Measurements from ENCODE around the gene MAP2K7.
"Not testable (repeated sequence)": the region's sequence is repeated elsewhere in the genome, so short reads cannot be mapped to it uniquely, and the experiment has no call there.

MAP2K7 gene

DNA sequence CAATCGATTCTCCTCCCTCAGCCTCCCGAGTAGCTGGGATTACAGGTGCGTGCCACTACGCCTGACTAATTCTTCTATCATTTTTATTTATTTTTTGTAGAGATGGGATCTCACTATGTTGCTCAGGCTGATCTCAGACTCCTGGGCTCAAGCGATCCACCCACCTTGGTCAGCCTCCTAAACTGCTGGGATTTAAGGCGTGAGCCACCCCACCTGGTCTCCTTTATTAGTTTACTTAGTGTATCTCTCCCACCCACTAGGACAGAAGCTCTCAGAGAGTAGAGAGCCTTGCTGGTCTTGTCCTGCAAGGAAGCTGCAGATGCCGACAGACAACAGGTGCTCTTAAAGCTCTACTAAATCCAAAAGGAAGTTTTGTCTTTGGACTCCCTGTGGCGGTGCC lies 17.9 kb upstream of the MAP2K7 start:
- no peak for DNase-seq (ENCODE audit: low spot score)

DNA sequence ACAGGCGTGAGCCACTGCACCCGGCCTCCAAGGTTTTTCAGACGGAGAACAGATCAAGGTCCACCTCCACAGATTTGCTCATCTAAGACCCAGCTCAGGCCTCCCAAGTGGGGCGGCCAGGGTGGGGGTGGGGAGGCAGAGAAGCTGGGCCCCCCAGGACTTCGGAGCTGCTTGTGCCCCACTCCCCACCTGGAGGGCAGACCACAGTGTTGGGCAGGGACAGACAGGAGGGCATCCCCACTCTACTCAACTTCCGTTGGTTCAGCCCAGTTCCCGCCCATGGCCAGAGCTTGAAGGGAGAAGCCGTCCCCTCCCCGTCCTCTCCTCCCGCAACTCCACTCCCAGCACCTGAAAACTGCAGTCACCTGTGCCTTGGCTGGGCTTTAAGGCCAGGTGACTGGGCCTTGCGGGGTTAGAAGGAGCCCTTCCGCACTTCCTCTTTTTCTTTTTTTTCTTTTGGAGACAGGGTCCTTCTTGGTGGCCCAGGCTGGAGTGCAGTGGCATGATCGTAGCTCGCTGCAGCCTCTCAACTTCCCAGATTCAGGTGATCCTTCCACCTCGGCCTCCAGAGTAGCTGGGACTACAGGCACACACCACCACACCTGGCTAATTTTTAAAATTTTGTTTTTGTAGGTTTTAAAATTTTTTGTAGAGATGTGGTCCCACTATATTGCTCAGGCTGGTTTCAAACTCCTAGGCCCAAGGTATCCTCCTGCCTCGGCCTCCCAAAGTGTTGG lies 16.1 kb upstream of the MAP2K7 start:
- DNase-seq (ENCODE audit: low spot score) = no peak

DNA sequence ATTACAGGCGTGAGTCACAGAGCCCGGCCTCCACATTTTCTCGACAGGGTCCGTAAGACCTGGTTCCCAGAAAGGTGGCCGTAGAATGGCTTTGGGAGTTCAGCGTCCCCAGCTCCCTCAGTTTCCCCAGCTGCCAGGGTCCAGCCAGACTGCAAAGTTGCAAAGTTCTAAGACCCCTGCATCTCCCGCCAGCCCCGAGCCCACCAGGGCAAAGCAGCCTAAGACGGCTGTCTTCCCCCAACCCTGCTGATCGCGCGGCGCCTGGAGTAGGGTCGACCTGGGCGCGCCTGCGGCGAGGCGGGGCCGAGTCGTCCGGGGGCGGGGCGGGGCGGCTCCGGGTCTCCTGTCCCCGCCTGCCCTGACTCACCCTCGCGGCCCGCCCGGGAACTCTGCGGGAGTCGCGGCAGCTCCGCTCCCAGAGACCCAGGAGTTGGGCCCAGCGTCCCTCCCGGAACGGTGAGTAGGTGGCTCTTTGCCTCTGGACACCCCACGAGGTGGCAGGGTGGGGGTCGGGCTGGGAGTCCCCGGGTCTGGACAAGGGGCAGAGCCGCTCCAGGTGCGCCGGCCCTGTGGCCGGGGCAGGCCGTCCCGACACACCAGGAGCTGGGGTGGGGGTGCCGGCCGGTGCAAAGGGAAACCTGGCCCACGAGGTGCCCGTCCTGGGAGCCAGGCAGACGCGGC lies 15.4 kb upstream of the MAP2K7 start, which contains the start of gene LRRC8E:
Gene LRRC8E (plus strand): TSS at position 366 of the 681 bp plus-strand sequence. CDS start 7,094 bp downstream, outside the sequence.
- DNase-seq (ENCODE audit: low spot score) = peak; percentile 73

DNA sequence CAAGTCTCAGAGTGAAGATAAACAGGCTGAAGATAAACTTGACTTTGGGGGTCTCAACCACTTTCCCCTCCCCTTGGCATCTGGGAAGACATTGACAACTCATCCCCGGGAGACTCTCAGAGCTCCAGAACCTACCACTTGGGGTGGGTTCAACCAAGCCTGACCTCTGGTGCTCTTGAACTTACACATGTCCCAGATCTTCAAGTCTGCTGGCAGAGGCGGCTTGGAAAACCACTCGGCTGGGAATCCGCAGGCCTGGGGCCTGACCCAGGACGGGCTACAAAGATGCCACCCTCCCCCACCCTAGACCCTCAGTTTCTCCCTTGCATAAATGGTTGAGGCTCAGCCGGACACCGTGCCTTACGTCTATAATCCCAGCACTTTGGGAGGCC lies 14.9 kb upstream of the MAP2K7 start:
- no peak for DNase-seq (ENCODE audit: low spot score)

DNA sequence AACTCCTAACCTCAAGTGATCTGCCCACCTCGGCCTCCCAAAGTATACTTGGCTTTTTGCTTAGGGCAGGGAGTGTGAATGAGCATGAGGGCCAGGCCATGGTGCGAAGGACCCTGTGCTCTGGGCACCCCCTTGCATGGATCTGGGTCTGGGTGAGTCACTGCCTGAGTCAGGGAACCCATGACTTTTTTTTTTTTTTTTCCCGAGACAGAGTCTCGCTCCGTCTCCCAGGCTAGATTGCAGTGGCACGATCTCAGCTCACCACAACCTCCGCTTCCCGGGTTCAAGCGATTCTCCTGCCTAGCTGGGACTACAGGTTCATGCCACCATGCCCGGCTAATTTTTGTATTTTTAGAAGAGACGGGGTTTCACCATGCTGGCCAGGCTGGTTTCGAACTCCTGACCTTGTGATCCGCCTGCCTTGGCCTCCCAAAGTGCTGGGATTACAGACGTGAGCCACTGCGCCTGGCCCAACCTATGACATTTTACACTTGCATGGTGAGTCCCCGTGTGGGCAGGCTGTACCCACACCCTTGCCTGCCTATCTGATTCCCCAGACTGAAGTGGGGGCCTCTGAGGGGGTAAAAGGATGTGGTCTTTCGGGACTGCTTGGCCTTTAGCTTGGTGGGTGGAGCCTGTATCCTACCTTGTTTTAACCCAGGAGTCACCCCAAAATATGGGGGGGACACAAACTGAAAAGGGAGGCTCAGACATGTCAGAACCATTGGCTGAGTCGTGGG lies 10.1 kb upstream of the MAP2K7 start:
- DNase-seq (ENCODE audit: low spot score) = not testable (repeated sequence)

DNA sequence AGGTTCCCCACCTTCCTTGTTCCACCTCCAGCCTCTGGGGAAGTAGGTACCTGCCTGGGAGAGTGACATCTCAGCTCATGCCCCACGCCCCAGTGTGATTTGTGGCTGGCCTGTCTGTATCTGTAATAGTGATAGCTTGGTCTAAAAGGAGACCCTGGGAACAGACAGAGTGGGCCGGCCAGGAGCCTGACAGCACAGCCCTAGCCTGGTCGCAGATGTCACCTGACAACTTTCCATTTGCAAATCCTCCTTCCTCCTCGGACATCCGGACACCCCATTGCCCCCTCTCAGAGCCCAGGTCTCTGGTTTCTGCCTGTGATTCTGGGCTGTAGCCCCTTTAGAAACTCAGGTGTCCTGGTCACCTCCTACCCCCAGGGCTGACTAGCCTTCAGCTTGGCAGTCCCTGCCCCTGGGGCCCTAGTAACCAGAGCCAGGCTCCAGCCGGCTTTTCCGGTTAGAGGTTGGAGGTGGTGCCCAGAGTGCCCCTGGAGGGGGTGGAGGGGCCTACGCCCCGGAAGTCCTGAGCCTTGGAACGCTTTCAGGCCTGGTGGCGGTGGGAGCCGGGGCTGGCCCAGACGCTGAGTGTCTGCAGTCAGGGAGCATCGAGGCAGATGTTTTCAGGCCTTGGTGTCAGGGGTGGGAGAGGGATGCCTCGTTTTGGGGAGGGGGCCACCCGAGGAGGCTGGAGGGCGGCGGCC lies 8.9 kb upstream of the MAP2K7 start:
- DNase-seq (ENCODE audit: low spot score) = no peak

DNA sequence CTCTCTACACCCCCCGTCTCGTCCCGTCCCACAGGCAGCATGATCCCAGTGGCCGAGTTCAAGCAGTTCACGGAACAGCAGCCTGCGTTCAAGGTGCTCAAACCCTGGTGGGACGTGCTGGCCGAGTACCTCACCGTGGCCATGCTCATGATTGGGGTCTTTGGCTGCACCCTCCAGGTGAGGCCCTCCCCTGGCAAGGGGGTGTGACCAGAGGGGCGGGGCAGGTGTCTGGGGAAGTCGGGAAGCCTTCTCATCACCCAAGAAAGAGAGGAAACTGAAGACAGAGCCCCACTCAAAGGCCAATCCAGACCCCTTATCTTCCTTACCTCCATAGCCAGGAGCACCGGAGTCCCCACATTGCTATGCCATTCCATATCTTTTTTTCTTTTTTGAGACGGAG lies 8.1 kb upstream of the MAP2K7 start:
- DNase-seq (ENCODE audit: low spot score) = no peak

DNA sequence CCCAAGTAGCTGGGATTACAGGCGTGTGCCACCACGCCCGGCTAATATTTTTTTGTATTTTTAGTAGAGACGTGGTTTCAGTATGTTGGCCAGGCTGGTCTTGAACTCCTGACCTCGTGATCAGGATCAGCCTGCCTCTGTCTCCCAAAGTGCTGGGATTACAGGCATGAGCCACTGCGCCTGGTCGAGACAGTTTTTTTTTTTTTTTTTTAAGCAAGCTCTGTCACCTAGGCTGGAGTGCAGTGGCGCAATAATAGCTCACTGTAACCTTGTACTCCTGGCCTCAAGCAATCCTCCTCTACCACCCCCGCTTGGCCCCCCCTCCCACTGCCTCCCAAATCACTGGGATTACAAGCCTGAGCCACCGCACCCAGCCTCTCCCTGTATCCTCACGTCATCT lies 6.4 kb upstream of the MAP2K7 start:
- DNase-seq (ENCODE audit: low spot score) = no peak

DNA sequence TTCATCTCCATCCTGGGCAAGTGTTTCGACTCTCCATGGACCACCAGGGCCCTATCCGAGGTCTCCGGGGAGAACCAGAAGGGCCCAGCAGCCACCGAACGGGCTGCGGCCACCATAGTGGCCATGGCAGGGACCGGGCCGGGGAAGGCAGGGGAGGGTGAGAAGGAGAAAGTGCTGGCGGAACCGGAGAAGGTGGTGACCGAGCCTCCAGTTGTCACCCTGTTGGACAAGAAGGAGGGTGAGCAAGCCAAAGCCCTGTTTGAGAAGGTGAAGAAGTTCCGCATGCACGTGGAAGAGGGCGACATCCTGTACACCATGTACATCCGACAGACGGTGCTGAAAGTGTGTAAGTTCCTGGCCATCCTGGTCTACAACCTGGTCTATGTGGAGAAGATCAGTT lies 4.7 kb upstream of the MAP2K7 start:
- DNase-seq (ENCODE audit: low spot score) = no peak

DNA sequence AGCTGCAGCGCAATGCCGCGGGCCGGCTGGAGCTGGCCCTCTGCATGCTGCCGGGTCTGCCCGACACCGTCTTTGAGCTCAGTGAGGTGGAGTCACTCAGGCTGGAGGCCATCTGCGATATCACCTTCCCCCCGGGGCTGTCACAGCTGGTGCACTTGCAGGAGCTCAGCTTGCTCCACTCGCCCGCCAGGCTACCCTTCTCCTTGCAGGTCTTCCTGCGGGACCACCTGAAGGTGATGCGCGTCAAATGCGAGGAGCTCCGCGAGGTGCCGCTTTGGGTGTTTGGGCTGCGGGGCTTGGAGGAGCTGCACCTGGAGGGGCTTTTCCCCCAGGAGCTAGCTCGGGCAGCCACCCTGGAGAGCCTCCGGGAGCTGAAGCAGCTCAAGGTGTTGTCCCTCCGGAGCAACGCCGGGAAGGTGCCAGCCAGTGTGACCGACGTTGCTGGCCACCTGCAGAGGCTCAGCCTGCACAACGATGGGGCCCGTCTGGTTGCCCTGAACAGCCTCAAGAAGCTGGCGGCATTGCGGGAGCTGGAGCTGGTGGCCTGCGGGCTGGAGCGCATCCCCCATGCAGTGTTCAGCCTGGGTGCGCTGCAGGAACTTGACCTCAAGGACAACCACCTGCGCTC lies 3.8 kb upstream of the MAP2K7 start:
- no peak for DNase-seq (ENCODE audit: low spot score)

DNA sequence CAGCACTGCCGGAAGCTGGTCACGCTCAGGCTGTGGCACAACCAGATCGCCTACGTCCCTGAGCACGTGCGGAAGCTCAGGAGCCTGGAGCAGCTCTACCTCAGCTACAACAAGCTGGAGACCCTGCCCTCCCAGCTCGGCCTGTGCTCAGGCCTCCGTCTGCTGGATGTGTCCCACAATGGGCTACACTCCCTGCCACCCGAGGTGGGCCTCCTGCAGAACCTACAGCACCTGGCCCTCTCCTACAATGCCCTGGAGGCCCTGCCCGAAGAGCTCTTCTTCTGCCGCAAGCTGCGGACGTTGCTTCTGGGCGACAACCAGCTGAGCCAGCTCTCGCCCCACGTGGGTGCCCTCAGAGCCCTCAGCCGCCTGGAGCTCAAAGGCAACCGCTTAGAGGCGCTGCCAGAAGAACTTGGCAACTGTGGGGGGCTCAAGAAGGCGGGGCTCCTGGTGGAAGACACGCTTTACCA lies 3.2 kb upstream of the MAP2K7 start:
- DNase-seq (ENCODE audit: low spot score) = no peak

DNA sequence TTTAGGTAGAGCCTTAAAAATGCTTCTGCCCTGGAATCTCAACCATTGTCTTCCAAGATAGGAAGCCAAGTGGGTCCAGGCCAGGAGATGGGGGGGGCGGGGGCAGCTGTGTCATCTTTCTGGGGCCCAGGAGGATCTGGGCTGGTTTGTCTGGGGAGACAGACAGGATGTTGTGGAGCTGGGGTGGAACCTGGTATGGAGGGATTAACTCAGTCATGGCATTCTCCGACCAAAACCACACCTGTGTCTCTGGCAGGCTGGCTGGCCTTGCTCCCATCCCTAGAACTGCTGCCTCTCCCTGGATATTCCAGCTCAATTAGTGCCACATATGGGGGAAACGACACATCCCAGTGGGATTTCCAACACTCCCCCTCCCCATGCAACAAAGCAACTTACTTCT lies 2.7 kb upstream of the MAP2K7 start:
- DNase-seq (ENCODE audit: low spot score) = no peak

DNA sequence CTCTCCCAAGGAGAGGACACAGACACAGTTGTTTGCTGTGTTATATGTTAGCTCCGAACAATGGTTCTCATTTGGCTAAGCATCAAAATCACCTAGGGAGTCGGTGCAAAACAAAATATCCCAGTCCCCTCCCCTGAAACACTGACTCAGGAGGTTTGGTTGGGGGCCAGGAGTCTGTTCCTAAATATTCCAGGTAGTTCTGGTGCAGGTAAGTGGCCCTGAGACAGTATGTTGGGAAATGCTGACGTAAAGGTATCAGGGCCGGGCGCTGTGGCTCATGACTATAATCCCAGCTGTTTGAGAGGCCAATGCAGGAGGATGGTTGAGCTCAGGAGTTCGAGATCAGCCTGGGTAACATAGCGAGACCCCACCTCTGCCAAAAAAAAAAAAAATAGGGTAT lies 2.3 kb upstream of the MAP2K7 start:
- no peak for DNase-seq (ENCODE audit: low spot score)

DNA sequence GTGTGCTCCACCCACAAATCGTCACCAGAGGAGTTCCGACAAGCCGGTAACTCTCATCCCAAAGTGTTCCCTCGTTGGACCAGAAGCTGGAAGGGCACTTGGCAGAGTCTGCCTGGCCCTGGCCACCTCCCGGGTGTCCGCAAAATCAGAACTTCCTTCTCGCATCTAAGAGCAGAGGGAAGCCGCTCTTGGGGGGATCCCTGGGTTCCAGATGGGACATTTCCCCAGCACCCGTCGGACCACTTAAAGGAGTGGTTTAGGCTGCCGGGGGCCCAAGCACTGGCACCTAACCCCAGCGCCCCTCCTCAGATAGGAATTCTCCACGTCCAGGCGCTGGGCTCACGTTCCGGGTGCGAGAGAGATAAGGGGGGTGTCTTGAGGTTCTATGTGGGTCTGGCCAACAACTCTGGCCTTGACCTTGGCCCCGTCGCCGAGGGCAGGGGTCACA lies 857 bp upstream of the MAP2K7 start:
- no peak for DNase-seq (ENCODE audit: low spot score)

DNA sequence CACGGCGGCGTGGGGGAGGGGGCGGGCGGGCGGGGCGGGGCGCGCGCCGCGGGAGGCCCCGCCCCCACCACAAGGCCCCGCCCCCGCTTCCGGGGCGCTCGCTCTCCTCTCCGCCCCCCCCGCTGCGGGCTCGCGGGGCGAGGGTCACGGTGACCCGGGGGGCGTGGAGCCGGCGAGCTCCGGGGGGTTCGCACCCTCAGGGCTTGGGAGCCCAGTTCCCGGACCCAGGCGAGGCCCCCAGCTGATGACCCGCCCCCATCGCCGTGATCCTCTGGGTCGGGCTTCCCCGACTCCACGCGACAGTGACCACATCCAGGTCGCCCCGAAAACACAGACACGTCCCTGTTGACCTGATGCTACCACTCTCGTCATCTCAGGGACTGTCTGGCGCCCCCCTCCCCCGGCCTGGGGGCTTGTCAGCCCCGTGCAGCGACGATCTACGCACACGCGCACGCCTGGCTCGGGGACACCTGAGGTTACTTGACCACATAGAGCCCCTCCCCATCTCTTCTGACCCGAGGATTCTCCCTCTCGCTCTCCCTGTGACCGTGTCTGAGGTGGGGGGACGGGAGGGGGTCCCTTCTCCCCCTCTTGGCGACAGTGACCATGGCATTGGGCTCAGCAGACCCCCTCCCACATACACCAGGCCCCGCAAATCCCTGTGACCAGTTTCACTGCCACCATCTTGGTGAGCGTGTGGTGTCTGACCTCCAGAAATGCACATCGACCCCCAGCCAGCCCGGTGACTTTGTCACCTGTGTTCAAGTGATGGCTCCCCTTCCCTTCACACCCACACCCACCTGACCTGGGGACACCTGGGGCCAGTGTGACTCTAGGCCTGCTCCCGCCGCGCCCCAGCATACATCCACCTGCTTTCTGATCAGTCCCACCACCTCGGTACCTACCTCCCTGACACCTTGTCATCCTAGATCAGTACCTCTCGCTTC lies 670 bp downstream of the MAP2K7 start:
- peak; percentile 40 for DNase-seq (ENCODE audit: low spot score)

DNA sequence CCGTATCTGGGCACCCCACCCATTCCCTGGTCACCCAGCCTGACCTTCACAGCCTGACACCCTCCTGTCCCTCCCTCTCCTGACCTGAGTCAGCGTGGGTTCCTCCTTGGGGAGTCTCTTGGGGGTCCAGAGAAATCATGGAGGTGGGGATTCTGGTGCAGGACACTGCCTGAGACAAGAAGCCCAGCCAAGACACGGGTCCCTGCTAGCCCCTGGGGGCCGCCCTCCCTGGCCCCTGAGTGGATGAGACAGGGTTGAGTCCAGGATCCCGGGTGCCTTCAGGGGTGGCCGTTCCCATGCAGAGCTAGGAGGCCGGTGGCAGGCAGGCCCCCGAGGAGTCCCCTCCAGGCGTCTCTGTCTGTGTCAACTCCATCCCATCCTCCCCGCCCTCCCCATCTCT lies 1.6 kb downstream of the MAP2K7 start:
- DNase-seq (ENCODE audit: low spot score) = no peak

DNA sequence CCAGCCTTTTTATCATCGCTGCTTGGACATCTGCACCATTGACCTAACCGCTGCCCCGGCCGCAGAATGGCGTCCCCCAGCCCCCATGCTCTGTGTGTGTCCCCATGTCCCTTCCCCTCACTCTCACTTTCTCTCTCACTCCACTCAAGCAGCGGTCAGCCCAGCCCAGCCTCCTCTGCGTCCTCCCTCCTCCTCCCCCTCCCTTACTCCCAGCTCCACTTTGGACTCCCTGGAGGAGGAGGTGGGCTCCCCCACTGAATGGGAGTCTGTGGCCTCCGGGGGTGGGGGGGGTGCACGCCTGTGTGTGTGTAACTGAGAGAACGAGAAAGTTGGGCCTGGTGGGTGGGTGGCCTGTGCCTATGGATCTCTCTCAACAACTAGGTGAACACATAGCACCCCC lies 2.2 kb downstream of the MAP2K7 start:
- DNase-seq (ENCODE audit: low spot score) = no peak

DNA sequence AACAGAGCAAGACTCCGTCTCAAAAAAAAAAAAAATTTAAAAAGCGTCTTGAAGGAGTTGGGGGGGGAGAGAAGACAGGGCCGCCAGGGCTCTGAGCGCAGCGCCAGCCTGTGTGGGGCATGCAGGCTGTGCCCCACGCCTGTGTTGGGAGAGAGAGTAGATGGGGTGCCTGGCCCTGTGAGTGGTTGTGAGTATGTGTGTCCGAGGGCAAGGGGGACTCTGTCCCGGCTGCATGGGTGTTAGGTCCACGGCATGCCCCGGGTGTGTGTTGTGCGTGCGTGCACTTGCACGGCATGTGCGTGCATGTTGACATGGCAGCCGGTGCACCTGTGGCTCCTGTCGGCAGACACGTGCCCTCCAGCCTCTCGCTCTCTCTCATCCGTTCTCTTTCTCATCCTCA lies 3.4 kb downstream of the MAP2K7 start:
- no peak for DNase-seq (ENCODE audit: low spot score)

DNA sequence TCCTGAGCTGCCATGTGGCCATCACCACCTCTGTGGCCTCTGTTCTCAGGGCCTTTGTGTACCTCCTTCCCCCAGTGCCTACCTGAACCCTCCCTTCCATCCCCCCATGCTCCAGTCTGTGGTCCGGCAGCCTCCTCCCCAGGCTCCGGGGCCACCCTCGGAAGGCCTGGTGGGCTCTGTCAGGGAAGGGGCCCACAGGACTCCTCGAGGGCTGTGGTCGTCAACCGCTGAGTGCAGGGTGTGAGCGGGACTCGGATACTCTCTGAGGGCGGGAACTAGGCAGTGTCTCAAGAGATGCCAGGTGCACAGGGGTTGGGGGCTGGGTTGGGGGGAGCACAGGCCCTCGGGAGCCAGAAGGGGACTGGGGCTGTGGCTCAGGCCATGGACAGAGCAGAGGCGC lies 3.9 kb downstream of the MAP2K7 start:
- DNase-seq (ENCODE audit: low spot score) = no peak

DNA sequence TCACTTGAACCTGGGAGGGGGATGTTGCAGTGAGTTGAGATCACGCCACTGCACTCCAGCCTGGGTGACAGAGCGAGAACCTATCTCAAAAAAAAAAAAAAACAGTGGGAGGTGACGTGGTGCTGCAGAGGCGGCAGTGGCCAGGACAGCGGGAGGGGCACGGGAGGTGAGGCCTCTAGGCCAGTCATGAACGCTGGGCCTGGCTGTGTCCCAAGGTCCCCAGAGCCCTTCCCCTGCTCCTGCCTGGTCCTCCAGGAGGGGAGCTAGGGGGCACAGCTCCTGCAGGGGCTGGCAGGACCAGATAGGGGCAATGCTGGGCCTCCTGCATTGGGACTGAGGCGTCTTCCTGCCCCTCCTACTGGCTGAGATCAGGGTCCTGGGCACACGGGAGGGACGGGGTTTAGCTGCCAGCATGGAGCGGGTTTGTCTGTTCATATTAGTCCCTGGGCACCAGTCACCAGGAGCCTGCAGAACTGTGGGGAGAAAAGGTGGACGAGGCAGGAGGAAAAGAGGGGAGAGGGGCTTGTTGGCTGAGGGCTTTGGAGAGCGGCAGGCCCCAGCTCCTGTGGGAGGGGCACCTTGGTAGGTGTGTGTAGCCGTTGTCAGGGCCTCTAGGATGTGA lies 4.5 kb downstream of the MAP2K7 start:
- DNase-seq (ENCODE audit: low spot score) = no peak
